ENCODE results near the gene GRK7. TPM values are rescaled to one million over a fixed set of nuclear protein-coding genes. Genes with fewer than 3 reads are reported as not detected.

GRK7 gene
- total RNA-seq, 1 experiment from 2014 or later = not detected

Small RNAs within 50 kb of the gene (small RNA-seq; reads per million reads assigned to genes)
- 0 reads per million in 2 experiments for gene AC112771.1

Other genes starting within 250 kb of the GRK7 start
- 50.8 and 55.2 TPM in 2 replicates for gene RNF7, start 25.1 kb upstream of the GRK7 start, total RNA-seq (2014; rRNA removed; shearing (Covaris generic))
- gene ATP1B3, start 113.2 kb downstream of the GRK7 start, total RNA-seq (2014; rRNA removed; shearing (Covaris generic)) = 260 and 269 TPM in 2 replicates